ENCODE data around the gene ASPSCR1.
"Not testable (repeated sequence)": the region's sequence is repeated elsewhere in the genome, so short reads cannot be mapped to it uniquely, and the experiment has no call there.

ASPSCR1 gene

GRCh38 chr17:82025401-82026107 is 48.1 kb downstream of the ASPSCR1 start:
- DNase-seq: no peak

DNA sequence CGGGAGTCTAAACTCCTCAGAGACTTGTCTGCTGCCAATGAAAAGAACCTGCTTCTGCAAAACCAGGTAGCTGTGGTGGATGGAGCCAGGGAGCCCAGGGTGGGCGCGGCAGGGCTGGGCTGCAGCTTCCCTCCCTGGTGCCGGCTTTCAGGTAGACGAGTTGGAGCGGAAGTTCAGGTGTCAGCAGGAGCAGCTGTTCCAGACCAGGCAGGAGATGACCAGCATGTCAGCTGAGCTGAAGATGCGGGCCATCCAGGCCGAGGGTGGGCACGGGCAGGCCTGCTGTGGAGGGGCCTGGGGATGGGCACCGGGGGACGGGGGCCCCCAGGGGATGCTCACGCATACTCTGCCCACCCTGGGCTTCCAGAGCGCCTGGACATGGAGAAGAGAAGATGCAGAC is 50.8 kb downstream of the ASPSCR1 start:
- DNase-seq: no peak

DNA sequence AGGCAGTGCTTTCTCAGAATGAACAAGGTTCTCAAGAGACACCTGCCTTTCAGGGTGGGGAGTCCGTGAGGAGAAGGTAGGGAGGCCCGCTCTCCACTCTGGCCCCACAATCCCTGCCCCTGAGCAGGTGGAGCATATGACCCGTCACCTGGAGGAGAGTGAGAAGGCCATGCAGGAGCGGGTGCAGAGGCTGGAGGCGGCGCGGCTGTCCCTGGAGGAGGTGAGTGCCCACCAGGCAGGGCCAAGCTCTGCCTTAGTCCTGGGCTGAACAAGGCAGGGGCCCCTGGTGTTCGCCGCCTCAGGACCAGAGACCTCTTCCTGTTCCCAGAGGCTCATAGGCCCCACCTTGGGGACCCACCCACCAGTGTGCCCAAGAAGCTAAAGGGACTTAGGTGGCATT is 51.5 kb downstream of the ASPSCR1 start:
- DNase-seq: no peak

DNA sequence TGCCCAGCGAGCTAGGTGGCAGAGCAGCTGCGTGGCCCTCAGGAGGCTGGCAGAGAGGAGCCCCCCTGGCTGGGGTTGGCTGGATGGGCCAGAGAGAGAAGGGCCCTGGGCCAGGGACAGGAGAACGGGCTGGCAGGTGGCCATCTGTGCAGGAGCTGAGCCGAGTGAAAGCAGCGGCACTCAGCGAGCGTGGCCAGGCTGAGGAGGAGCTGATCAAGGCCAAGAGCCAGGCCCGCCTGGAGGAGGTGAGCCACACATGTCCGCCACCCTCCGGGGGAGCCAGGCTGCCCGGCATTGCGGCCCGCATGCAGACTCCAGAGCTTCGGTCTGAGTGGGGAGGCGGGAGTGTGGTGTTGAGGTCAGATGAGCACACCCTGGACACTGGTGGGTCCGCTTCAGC is 52.0 kb downstream of the ASPSCR1 start:
- DNase-seq: no peak

DNA sequence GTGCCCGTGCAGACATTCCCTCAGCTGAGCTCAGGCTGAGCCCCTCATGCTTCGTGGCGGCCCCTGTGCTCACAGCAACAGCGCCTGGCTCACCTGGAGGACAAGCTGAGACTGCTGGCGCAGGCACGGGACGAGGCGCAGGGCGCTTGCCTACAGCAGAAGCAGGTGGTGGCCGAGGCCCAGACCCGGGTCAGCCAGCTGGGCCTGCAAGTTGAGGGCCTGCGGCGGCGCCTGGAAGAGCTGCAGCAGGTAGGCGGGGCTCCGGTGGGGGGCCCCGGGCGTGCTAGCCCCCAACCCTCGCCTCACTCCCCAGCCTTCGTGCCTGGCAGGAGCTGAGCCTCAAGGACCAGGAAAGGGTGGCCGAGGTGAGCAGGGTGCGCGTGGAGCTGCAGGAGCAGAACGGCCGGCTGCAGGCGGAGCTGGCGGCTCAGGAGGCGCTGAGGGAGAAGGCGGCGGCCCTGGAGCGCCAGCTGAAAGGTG is 52.6 kb downstream of the ASPSCR1 start:
- DNase-seq: no peak

- DNase-seq: no peak
Measured at GRCh38 chr17:82030470-82031302, 53.3 kb downstream of the ASPSCR1 start.

GRCh38 chr17:82031303-82031884 is 54.0 kb downstream of the ASPSCR1 start, which contains the start of gene RAC3:
Gene RAC3 (plus strand): TSS chr17:82031678. CDS start chr17:82031762, 84 bp downstream.
- DNase-seq: no peak

DNA sequence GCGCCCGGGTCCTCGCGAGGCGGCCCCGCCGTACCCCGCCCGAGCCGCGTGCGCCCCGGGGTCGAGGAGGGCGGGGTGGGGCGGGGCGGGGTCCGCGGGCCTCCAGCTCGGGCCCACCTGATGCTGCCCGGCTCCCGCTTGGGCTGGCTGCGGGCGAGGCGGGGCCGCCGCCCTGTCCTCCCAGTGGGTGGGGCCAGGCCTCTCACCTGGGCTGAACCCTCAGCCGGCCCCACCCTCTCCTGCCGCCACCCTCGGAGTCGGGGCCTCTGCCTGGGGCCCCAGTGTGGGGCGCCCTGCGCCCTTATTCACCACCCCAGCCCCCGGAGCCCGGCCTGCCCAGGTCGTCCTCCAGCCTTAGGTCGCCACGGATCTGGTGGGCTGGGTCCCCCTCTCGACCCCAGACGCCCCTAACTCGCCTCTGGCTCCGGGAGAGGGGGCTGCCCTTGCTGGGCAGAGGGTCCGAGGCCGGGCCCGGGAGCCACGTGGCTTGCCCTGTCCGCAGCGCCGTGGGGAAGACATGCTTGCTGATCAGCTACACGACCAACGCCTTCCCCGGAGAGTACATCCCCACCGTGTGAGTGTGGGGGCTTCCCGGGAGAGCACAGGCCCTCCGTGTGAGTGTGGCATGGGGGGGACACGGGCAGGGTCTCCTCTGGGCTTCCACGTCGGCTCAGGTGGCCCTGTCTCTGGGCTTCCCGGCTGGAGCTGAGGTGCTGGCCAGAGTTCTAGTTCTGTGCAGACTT is 54.6 kb downstream of the ASPSCR1 start:
- DNase-seq: no peak

DNA sequence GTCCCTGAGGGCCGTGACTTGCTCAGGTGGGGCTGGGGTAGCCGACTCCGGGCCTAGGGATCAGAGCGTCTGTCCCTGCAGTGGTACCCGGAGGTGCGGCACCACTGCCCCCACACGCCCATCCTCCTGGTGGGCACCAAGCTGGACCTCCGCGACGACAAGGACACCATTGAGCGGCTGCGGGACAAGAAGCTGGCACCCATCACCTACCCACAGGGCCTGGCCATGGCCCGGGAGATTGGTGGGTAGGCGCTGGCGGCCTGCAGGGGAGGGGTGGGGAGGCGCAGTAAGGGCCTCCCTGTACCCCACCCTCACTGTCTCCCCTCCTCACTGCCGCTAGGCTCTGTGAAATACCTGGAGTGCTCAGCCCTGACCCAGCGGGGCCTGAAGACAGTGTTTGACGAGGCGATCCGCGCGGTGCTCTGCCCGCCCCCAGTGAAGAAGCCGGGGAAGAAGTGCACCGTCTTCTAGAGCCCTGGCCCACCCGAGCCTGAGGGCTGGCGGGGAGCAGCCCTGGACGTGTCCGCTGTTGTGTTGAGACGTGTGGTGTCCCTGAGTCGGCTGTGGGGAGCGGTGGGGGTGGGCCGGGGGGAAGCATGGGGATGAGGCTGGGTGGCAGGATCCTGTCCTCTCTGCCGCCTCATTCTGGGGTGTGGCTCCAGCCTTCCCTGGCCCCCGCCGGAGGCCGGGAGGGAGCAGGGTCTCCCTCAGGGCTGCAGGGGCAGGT is 56.1 kb downstream of the ASPSCR1 start:
- no peak for DNase-seq

DNA sequence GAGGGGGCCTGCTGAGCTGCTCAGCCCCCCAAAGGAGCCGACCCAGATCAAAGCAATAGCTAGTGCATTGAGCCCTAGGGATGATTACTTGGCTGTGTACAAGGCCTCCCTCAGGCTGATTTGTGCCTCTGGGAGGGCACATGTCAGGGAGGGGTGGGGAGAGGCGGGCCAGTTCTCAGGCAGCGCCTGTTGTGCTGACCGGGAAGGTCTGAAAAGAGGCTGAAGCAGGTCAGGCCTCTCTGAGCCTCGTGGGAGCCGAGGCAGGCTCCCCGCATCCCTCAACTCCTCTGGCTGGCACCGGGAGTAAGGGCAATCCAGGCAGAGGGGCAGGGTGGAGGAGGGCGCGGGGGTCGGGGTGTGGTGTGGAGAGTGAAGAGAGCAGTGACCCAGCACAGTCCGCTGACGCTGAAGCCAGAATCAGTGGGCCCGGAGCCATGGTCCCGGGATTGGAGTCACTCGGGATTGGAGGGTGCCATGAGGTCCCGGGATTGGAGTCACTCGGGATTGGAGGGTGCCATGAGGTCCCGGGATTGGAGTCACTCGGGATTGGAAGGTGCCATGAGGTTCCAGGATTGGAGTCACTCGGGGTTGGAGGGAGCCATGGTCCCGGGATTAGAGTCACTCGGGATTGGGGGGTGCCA is 57.1 kb downstream of the ASPSCR1 start:
- no peak for DNase-seq

- DNase-seq: no peak
Measured at GRCh38 chr17:82035488-82035887, 58.1 kb downstream of the ASPSCR1 start.

DNA sequence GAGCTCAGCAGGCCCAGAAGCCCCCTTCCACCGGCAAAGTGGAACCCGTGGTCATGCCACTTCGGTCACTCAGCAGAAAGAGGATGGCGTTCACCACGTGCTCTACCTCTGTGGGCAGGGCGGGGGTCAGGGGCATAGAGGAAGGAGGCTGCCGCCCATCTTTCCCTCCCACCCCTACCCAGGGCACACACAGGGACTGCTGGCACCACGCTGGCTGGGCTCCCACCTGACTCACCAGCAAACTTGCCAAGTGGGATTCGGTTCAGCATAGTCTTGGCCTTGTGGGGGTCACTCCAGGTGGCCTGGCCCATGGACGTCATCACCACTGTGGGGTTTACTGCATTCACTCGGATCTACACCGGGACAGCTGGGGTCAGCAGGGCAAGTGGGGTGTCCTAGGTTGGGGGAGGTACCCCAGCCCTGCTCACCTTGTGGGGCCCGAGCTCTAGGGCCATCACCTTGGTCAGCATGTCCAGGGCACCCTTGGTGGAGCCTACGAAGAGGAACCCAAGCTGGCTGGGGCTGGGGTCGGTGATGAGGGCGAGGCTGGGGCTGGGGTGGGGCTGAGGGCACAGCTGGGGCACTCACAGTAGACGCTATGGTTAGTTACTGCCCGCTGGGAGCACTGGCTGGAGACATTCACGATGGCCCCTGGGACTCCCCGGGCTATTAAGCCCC is 58.7 kb downstream of the ASPSCR1 start:
- DNase-seq: no peak

DNA sequence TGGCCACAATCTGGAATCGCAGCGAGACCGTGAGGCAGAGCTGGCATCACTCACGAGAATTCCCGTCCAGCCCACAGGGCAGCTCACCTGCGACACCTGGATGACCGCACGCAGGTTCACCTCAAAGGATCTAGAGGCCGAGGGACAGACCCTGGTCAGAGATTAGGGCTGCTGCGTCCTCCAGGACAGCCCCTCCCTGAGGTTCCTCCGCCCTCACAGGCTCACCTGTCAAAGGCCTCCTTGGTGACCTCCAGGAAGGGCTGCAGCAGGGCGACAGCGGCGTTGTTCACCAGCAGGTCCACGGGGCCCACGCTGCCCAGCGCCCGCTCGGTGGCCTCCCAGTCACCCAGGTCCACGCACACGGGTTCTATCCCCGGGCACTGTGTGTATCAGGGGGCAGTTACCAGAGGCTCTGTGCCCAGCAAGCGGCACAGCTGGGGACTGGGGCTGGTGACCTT is 59.2 kb downstream of the ASPSCR1 start:
- no peak for DNase-seq

DNA sequence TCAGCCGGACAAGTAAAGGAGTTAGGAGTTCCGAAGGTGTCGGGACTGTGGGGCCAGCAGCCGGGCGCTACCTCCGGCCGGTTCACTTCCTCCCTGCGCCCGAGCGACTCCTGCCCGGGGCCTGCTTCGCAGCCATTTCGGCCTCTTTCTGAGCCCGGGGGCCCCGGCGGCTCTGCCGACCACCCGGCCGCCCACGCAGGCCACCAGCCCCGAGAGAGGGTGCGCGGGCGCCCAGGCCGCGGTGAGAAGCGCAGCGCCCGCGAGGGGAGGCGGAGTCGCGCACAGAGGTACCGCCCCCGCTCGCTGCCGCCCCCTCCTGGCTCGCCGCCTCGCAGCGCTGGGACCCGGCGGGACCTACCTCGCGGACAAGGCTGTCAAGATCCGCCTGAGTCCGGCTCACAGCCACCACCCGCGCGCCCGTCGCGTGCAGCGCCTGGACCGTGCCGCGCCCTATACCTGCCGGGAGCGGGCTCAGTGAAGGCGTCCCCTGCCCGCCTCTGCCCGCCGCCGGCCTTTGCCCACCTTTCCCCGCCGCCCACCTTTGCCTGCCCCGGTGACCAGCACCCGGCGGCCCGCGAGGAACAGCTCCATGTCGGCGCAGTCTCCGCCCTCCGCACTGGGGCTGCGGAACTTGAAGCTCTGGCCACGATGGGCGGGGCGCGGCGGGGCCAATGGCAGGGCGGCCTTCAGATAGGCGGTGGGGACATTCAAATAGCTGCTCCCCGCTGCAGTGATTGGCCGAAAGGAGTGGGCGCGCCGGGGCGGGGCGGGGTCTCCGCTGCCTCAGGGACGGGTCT is 59.9 kb downstream of the ASPSCR1 start, which contains the start of gene DCXR:
Gene DCXR, minus strand, starts transcription at position 606 of the 797 bp plus-strand sequence. Its CDS starts 15 bp downstream, at position 591.
- peak; percentile 97 for DNase-seq

GRCh38 chr17:82037889-82038195 is 60.4 kb downstream of the ASPSCR1 start:
- DNase-seq: no peak

- DNase-seq: not testable (repeated sequence)
Measured at GRCh38 chr17:82038796-82039409, 61.5 kb downstream of the ASPSCR1 start.

- DNase-seq: no peak
Measured at GRCh38 chr17:82039695-82040299, 62.4 kb downstream of the ASPSCR1 start.

DNA sequence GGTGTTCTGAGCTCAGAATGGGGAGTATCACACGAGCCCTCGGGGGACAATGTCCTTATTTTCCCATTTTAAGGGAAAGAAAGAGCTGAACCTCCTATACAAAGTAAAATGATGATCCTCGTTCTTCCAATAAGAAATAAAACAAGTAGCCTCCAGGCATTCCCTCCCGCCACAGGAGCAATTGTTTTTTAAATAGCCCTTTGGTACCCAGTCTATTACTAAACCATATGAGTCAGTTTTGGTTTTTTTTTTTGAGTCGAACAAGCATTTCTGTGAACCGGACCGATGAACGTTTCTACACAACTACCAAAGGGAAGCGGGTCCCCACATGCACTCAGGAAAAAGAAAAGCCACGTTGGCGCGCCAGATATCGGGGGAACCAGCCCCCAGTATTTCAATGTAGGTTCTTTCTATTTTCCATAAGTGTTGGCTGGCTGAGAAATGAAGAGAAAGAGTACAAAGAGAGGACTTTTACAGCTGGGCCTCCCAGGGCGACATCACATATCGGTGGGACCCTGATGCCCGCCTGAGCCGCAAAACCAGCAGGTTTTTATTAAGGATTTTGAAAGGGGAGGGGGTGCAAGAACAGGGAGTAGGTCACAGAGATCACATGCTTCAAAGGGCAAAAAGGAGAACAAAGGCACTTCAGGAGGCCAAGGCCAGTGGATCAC is 63.9 kb downstream of the ASPSCR1 start:
- DNase-seq: no peak

- DNase-seq: no peak
Measured at GRCh38 chr17:82042649-82043048, 65.2 kb downstream of the ASPSCR1 start.
